ENCODE results near the gene PRKAB2.
"Not testable (repeated sequence)": the region's sequence is repeated elsewhere in the genome, so short reads cannot be mapped to it uniquely, and the experiment has no call there.

PRKAB2 gene

DNA sequence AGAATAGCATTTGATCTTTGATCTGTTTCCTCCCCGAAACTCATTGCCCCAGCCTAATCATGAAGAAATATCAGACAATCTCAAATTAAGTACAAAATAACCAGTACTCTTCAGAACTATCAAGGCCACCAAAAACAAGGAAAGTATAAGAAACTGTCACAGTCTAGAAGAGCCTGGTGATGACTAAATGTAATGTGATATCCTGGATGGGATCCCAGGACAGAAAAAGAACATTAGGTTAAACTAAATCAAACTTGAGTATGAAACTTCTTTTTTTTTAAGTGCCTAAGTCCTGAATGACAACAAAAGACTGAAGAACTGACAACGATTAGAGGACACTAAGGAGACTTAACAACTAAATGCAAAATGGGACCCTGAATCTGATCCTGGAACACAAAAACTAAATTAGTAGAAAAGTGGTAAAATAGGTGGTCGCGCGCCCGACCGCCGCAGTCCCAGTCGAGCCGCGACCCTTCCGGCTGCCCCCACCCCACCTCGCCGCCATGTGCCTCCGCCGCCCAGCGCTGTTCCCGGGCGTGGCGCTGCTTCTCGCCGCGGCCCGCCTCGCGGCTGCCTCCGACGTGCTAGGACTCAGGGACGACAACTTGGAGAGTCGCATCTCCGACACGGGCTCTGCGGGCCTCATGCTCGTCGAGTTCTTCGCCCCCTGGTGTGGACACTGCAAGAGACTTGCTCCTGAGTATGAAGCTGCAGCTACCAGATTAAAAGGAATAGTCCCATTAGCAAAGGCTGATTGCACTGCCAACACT, 5.5 kb upstream of the PRKAB2 start:
- DNase-seq (ENCODE audit: insufficient read length, low spot score) (no peak), FAIRE-seq (no peak)

DNA sequence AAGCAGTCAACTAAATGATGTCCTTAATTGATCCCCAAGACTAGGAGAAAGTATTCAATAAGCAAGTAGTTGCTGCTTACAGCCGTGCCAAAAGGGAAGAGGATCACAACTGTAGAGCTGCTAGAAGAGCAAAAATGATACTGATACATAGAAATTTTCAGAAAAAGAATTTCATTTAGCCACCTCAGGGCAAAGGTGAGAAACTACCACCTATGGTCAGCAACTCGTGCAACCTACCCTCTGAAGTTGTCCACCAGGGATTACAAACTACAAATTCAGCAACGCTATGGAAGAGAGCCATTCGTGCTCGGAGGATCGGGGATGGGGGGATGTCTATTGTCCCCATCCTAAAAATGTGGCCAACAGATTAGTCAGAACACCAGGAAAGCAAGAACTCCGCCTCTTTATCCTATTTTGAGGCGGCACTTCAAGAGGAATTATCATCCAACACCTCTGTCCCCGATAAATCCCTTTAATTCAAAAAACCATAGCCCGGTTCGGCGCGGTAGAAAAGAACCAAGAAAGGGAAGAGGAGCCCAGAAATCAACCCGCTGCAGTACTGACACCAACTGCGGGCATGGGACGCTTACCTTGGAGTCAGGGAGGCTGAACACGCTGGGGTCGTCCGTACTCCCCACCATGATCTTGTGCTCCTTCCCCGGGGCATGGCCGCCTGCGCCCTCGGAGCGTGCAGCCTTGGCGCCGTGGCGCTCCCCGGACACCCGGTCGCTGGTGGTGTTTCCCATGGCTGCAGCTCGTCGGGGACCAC, 687 bp downstream of the PRKAB2 start:
- FAIRE-seq (no peak), DNase-seq (ENCODE audit: insufficient read length, low spot score) (no peak)

DNA sequence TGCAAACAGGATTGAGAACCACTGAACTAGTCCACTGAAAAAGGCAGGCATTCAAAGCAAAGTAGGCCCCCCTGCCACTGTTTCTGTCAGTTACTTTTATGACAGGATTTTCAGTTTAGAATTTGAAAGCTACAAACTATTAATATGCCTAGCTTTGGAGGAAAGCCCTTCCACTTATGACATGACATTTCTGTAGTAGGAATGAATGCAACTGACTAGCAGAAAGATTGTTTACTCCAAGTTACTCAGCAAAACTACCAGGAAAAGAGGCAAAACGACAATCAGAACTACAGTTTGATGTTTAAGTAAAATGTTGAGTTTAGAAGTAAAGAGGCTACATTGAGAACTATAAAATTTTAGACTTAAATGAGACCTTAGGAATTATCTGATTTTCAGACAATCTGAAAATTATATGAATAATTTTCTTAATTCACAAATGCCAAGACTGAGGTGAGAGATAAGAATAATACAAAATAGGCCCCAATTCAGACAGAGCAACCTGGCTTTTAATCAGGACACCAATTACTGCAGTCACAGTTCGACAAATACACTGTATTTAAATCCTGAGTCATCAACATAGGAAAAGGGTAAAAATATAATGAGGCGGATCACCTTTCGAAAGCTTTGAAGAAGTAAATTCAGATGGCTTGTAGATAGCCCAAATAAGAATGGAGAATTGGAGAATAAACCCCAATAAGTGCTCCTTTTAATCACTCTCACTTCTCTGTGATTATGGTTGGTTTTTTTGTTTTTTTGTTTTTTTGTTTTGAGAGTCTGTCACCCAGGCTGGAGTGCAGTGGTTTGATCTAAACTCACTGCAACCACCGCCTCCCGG, 2.2 kb downstream of the PRKAB2 start:
- FAIRE-seq = no peak
- DNase-seq (ENCODE audit: insufficient read length, low spot score) = no peak

DNA sequence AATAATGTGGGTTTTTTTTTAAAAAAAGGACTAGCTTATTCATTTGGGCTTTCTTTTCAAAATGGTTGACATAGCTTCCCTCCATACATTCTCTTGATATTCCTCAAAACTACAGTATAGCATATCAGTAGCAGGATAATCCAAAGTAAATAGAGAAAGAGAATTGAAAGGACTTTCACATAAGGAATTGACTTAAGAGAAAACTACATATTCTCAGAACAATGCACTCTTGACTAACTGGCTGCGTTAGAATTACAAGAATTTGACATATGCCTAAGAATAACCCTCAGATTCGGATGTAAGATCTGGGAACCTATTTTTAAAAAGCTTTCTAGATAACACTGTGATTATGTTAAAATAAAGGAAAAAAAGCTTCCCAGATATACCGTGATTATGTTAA, 3.1 kb downstream of the PRKAB2 start:
- FAIRE-seq (no peak), DNase-seq (ENCODE audit: insufficient read length, low spot score) (no peak)

DNA sequence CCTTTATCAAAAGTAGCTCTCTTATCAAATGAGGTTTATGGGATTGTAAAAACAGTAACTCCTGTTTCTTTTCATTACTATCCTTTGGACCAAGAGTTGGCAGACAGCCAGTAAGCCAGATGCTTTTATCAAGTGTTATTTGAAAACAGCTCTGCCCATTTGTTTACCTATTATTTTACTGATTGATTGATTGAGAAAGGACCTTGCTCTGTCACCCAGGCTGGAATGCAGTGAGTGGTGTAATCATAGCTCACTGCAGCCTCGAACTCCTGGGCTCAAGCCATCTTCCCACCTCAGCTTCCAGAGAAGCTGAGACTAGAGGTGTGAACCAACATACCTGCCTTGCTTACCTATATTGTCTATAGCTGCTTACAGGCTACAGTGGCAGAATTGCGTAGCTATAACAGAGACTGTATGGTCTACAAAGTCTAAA, 3.6 kb downstream of the PRKAB2 start:
- FAIRE-seq (no peak), DNase-seq (ENCODE audit: insufficient read length, low spot score) (no peak)

DNA sequence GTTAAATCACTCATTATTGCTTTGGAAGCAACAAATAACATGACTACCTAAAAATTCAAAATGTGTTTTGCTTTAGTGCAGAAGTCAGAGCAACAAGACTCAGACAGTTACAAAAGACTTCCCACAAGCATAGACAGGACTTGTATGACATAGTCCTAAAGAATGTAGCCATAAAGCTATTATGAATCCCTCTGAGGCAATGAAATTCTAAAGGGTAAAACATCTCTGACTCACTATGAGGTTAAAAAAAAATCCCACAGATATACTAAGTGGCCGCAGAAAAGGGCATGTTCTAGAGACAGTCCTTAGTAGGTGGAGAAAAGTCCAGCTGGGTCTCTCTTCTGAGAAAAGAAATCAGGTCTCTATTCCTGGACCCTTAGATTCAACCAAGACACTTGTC, 4.9 kb downstream of the PRKAB2 start:
- DNase-seq (ENCODE audit: insufficient read length, low spot score) (peak; percentile 69), FAIRE-seq (no peak)

DNA sequence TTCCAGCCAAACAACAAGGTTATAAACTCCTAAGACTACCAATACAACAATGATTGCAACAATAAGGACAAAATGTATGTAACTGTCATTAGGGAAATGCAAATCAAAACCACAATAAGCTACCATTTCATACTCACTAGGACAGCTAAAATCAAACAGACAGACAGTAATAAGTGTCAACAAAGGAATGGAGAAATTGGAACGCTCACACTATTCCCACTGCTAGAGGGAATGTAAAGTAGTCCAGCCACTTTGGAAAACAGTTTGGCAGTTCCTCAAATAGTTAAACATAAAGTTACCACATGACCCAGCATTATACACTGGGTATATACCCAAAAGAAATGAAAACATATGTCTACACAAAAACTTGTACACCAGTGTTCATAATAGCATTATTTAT, 9.3 kb downstream of the PRKAB2 start:
- FAIRE-seq (no peak), DNase-seq (ENCODE audit: insufficient read length, low spot score) (no peak)

DNA sequence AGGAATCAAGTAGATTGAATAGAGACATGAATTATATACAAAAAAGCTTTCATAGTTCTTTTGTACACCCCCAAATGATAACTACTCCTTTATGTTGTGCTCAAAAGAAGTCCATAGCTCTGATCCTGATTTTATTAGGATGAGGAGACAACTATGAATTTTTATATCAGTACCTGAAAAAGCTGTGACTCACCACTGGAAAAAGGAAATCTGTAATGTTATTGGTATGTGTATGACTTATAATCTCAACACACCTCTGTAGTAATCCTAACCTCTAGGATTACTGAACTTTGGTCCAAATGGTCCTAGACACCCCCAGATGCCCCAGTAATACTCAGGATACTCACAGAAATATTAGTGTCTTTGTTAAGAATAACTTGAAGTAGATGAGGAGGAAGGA, 10.2 kb downstream of the PRKAB2 start:
- DNase-seq (ENCODE audit: insufficient read length, low spot score) = no peak
- FAIRE-seq = no peak

DNA sequence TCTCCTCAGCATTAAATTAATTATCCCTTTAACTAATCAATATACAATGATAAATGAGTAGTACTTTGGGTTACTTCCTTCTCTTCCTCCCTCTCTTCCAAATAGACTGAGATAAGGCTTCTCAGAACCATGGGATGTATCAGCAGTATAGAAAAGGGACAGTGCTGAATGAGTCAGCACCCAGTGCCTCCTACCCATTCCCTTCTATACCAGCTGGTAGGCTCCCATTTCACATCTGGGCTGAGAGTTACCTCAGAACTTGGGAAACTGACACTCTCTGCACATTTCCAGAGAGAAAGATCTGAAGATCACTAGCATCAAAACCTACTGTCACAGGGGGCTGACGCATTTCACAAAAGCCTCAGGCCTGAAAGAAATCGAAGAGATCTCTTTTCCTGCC, 15.2 kb downstream of the PRKAB2 start:
- not testable (repeated sequence) for FAIRE-seq; DNase-seq (ENCODE audit: insufficient read length, low spot score)

DNA sequence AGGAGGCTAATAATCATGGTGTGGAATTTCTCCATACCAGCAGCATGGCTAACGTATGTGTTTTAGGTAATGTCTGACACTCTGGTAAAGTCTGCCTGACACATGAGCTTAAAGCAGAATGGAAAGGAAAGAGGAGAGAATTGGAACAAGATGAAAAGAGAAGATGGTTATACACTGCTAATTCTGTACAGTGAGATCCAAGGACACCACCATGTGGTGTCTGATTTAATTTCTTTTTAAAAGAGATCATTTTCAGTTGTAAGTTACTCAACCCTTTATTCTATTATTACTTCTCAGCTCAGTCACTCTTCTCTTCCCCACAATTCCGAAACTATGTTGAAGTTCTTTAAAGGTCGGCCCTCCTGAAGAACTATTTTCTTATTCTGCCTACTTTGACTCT, 15.6 kb downstream of the PRKAB2 start:
- FAIRE-seq = no peak
- no peak for DNase-seq (ENCODE audit: insufficient read length, low spot score)

DNA sequence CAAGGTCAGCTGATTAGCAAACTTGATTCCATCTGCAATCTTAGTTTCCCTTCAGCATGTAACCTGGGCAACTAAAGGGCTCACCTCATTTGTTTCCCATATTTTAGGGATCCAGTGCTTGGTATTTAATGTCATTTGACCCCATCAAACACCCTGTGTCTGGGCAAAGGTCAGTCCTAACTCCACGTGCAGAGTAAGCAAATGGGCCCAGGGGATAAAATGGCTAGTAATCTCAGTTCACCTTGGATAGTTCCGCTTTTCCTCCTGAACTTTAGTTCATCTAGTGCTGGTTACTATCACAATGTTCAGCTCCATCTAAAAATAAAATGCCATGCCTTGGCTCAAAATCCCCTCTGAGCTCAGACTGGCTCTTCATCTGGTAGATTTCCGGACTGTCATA, 19.5 kb downstream of the PRKAB2 start:
- DNase-seq (ENCODE audit: insufficient read length, low spot score) = no peak

DNA sequence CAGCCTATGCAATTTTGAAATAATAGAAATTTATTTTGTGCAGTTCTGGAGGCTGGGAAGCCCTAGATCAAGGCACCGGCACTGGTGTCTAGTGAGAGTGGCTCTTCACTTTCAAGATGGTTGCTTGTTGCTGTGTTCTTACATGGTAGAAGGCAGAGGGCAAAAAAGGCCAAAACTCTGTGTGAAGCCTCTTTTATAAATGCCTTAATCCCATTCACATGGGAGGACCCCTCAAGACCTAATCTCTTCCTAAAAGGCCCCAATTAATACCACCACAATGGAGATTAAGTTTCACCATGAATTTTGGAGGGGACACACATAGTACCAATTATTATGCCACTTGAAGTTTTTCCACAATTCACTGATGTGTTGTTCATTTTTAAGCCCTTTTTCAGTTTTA, 21.0 kb downstream of the PRKAB2 start:
- no peak for FAIRE-seq
- no peak for DNase-seq (ENCODE audit: insufficient read length, low spot score)

More for the DNA sequence above, 19.5 kb downstream of the PRKAB2 start:
- FAIRE-seq = no peak

DNA sequence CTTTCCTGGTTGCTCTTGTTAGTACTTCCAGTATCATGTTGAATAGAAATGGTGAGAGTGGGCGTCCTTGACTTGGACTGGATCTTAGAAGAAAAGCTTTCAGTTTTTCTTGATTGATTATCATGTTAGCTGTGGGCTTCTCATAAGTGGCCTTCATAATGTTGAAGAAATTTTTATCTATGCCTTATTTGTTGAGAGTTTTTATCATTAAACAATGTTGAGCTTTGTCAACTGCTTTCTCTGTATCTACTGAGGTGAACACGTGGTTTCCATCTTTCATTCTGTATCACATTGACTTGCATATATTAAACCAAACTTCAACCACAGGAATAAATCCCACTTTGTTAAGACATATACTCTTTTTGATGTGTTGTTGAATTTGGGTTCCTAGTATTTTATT, 29.4 kb downstream of the PRKAB2 start:
- no peak for DNase-seq (ENCODE audit: insufficient read length, low spot score)
- FAIRE-seq = no peak

DNA sequence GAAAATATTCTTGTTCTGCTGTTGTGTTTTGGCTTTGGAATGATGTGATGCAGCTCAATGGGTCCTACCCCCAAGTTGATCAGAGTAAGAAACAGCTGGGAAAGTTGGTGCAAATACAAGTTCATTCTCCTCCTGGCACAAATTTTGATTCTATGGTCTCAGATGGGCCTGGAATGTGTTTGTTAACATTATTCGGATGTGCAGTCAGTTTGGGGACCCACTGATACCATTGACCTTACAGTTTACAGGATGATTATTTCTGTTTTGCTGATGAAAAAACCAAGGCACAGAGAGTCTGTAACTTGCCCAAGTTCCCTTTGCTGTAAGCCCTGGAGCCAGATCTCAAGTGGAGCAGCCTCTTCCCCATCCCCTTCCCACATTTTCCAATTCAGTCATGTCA, 41.5 kb downstream of the PRKAB2 start:
- DNase-seq (ENCODE audit: insufficient read length, low spot score); FAIRE-seq: not testable (repeated sequence)

DNA sequence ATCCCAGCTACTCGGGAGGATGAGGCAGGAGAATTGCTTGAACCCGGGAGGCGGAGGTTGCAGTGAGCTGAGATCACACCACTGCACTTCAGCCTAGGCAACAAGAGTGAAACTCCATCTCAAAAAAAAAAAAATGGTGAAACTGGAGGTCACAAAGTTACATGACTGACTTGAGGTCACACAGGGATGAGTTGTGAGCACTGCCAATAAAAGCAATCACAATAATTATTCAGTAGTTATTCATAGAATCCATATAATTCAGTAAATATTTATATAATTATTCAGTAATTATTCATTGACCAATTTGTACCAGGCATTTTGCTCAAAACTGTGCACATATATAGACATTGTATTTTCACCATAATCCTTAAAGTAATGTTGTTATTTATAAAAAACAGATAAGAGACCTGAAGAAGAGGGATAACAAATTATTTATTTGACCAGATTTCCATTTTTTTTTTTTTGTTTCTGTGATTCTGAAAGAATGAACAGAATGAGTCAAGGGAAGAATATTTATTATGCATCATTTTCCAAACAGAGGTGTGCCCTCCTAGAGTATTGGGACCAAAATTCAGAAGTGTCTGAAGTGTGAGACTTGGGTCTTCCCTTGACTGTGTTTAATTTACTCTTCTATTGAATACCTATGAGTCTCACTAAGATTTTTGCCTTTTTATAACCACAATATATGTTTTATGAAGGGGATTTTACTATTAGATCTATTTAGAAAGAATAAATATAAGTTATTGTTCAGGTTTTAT, 43.0 kb downstream of the PRKAB2 start:
- DNase-seq (ENCODE audit: insufficient read length, low spot score) = no peak
- no peak for FAIRE-seq

DNA sequence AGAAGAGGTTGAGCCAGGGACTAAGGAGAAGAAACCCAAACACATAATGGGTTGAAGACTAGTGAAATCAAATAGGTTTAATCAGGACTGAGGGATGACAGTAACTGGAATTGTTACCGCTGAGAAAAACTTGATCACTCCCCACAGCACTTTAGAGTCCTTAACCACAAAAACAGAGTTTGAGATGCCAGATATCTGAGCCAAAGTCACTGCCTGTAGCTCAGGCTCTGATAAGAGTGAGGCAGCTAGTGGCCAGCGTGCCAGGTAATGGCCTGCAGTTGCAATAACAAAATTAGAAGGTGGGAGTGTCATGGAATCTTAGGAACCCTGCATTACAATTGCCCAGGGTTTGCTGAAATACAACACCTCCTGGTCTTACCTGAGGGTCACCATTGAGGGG, 48.0 kb downstream of the PRKAB2 start:
- FAIRE-seq = no peak
- no peak for DNase-seq (ENCODE audit: insufficient read length, low spot score)

DNA sequence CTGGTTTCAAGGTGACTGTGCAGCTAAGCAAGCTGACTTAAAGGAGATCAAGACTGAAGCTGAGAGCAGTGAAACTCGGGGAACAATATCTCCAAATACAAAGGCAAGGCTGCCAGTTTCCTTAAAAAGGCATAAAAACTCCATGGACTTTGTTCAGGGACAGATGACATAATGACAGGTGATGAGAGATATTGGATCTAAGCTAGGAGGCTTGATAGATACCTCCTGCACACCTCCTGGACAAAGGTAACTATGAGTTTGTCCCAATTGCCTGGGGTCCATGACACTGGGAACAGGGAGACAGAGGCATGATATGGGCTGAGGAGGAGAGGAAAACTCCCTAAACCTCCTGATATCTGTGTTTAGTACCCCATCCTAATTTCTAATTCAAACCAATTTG, 55.2 kb downstream of the PRKAB2 start:
- no peak for DNase-seq (ENCODE audit: insufficient read length, low spot score)
- no peak for FAIRE-seq

DNA sequence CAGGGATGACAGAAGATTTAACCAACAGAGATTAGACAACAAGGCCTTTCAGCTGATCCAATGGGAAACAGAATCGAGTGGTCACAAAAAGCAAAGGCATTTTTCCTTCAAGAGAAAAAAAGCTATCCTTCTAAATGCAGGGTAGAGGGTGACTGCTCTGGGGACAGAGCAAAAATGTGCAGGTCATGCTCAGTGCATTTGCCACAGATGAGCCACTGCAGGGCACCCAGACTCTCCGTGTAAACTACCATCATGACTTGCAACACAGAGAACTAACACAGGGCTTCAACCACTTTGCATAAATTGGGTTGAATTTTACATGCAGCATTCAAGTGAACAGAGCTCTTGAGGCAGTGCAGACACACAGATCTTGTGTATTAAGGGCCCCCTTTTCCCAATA, 56.8 kb downstream of the PRKAB2 start:
- no peak for DNase-seq (ENCODE audit: insufficient read length, low spot score)
- no peak for FAIRE-seq

DNA sequence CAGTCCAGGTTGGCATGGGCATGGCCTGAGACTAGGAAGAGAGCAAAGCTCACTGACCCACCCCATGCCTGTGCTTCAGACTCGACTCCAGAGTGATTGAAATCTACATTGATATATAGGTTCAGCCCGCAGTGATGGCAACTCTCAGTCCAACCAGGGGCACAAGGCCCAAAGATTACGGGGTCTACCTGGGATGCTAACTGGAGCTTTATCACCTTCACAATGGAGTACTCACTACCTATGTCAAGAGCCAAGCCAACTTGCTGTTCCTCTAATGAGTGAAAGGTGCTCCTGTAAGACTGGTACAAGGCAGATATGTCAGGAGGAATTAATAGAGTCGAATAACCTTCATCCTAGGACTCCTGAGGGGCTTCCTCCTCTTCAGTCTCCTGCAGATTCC, 57.2 kb downstream of the PRKAB2 start:
- not testable (repeated sequence) for FAIRE-seq

DNA sequence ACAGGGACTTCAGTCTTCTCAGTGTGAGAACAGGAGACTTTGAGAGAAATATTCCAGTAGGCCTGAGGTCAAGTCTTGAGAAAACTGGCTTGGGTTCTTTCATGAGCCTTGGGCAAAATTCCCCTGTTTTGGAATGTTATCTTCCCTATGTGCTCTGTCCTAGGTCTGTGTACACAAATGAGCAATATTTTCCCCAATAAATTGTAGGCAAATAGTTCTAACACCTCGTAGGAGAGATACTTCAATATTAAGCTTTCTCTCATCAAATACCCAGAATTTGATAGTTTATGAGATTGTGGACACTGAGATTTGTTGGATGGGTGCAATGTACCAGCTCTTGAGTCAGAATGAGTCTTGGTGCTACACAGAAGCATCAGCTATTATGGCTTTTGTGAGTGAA, 57.9 kb downstream of the PRKAB2 start:
- FAIRE-seq; DNase-seq (ENCODE audit: insufficient read length, low spot score): not testable (repeated sequence)

More for the DNA sequence above, 57.2 kb downstream of the PRKAB2 start:
- DNase-seq (ENCODE audit: insufficient read length, low spot score) = not testable (repeated sequence)
